ENCODE results near the gene HUS1B. TPM values are rescaled to one million over a fixed set of nuclear protein-coding genes. Genes with fewer than 3 reads are reported as not detected.
A peak's percentile ranks its signal among the peaks of the same experiment; 100 is the strongest.

Gene HUS1B
- total and polyA plus RNA-seq, 9 of the 15 experiments (the other 6 are each of a cell fraction or from before 2014, with no cell fraction given), result 0.16 to 1.4 (median 0.38) TPM; not detected in 1

GRCh38 chr6:659716-660581 is 3.0 kb upstream of the HUS1B start (continued):
- TF ChIP-seq RREB1 (CRISPR knock-in tag; IDR thresholded peaks at IDR 0.05) (no peak), USF1 (CRISPR knock-in tag; IDR thresholded peaks at IDR 0.05) (no peak), TCFL5 (CRISPR knock-in tag; conservative IDR thresholded peaks at IDR 0.05) (no peak), PCBP2 (IDR thresholded peaks at IDR 0.05; ENCODE audit: low read depth, low read length, poor library complexity, severe bottlenecking) (no peak), PHF8 (IDR thresholded peaks at IDR 0.05; ENCODE audit: borderline replicate concordance, low read length) (no peak), SRSF9 (IDR thresholded peaks at IDR 0.05; ENCODE audit: borderline replicate concordance, low read depth, low read length) (no peak), GATAD2A (IDR thresholded peaks at IDR 0.05) (0 out of 2 replicates have a peak, but pooled peaks have one; percentile 16), MAFF (IDR thresholded peaks at IDR 0.05; ENCODE audit: low read length) (peak; percentile 27; the same call in 1 of the 2 replicates), ZNF146 (CRISPR knock-in tag; IDR thresholded peaks at IDR 0.05; ENCODE audit: unreplicated experiment) (no peak), EGR1 (conservative IDR thresholded peaks at IDR 0.05) (peak; percentile 61), BRF1 (IDR thresholded peaks at IDR 0.05; ENCODE audit: borderline replicate concordance, extremely low read depth, insufficient read length) (no peak), ZNF57 (CRISPR knock-in tag; IDR thresholded peaks at IDR 0.05) (no peak), ZBTB1 (CRISPR knock-in tag; IDR thresholded peaks at IDR 0.05; ENCODE audit: borderline replicate concordance, low read depth) (no peak), ZNF23 (CRISPR knock-in tag; IDR thresholded peaks at IDR 0.05) (no peak), MTF1 (CRISPR knock-in tag; IDR thresholded peaks at IDR 0.05; ENCODE audit: borderline replicate concordance) (no peak), AFF1 (IDR thresholded peaks at IDR 0.05; ENCODE audit: low read depth in 1 of 2, partially characterized antibody in 2 of 2) (no peak), ESRRA (IDR thresholded peaks at IDR 0.05; ENCODE audit: borderline replicate concordance, low read depth) (no peak)
